Measurements from ENCODE around the gene MYRFL. TPM values are rescaled to one million over a fixed set of nuclear protein-coding genes. Genes with fewer than 3 reads are reported as not detected.

MYRFL gene
- total and polyA plus RNA-seq, 10 donors, result 0.04 to 0.44 (median 0.20) TPM; not detected in 5

GRCh38 chr12:69918287-69918686 lies 93.3 kb downstream of the MYRFL start:
- no peak for DNase-seq
- intact Hi-C loops (cut with DNase I; ENCODE audit: low total_unique reads), result no loop called here
- Histone ChIP-seq H3K9me3 (no peaks in the 10 kb centered on the region), H3K4me1 (no peaks in the 10 kb centered on the region), H3K36me3 (no peaks in the 10 kb centered on the region), H3K27ac (no peak overlapping the region), H3K27me3 (replicated peaks in 1 of 7) (no peaks in the 10 kb centered on the region), H3K4me3 (no peak overlapping the region)
- TF ChIP-seq CTCF (IDR thresholded peaks at IDR 0.05 in 8 of 11, conservative IDR thresholded peaks at IDR 0.05 in 3 of 11) (no peak), POLR2A (IDR thresholded peaks at IDR 0.05) (no peak), POLR2AphosphoS5 (IDR thresholded peaks at IDR 0.05) (no peak)
- 64 to 95% (median 92%) methylated on average over 2 of the region's 2 CpGs for WGBS, 5 donors

GRCh38 chr12:69919495-69919894 lies 94.5 kb downstream of the MYRFL start:
- Histone ChIP-seq H3K9me3 (no peaks in the 10 kb centered on the region), H3K36me3 (no peaks in the 10 kb centered on the region), H3K4me3 (no peak overlapping the region), H3K27me3 (replicated peaks in 1 of 7) (no peaks in the 10 kb centered on the region), H3K4me1 (no peaks in the 10 kb centered on the region), H3K27ac (no peak overlapping the region)
- intact Hi-C loops (cut with DNase I; ENCODE audit: low total_unique reads), result no loop called here
- TF ChIP-seq POLR2AphosphoS5 (IDR thresholded peaks at IDR 0.05) (no peak), POLR2A (IDR thresholded peaks at IDR 0.05) (no peak), CTCF (IDR thresholded peaks at IDR 0.05 in 8 of 11, conservative IDR thresholded peaks at IDR 0.05 in 3 of 11) (no peak)
- no peak for DNase-seq
- WGBS, 5 donors, result 85 to 95% (median 89%) methylated on average over 3 of the region's 3 CpGs

- Histone ChIP-seq H3K4me1 (no peaks in the 10 kb centered on the region), H3K4me3 (no peak overlapping the region), H3K27me3 (replicated peaks in 1 of 7) (no peaks in the 10 kb centered on the region), H3K36me3 (no peaks in the 10 kb centered on the region), H3K27ac (no peak overlapping the region), H3K9me3 (no peaks in the 10 kb centered on the region)
- intact Hi-C loops (cut with DNase I; ENCODE audit: low total_unique reads), result no loop called here
- TF ChIP-seq POLR2A (IDR thresholded peaks at IDR 0.05), result no peak
- TF ChIP-seq CTCF (IDR thresholded peaks at IDR 0.05 in 8 of 11, conservative IDR thresholded peaks at IDR 0.05 in 3 of 11), result no peak
- no peak for TF ChIP-seq POLR2AphosphoS5 (IDR thresholded peaks at IDR 0.05)
- no peak for DNase-seq
- 73 to 93% (median 81%) methylated on average over 4 of the region's 4 CpGs for WGBS, 5 donors
Observed at GRCh38 chr12:69921831-69922230, 96.8 kb downstream of the MYRFL start.

GRCh38 chr12:69922999-69923398 lies 98.0 kb downstream of the MYRFL start:
- no peak overlapping the region for H3K27ac ChIP-seq
- H3K4me3 ChIP-seq, result no peak overlapping the region
- DNase-seq, result no peak
- no peaks in the 10 kb centered on the region for H3K9me3 ChIP-seq
- intact Hi-C loops (cut with DNase I; ENCODE audit: low total_unique reads), result no loop called here
- H3K4me1 ChIP-seq, result peaks cover 0 to 3% (median 0%) of the 10 kb centered on the region in 6 donors
- TF ChIP-seq POLR2A (IDR thresholded peaks at IDR 0.05) (no peak), POLR2AphosphoS5 (IDR thresholded peaks at IDR 0.05) (no peak), CTCF (IDR thresholded peaks at IDR 0.05 in 8 of 11, conservative IDR thresholded peaks at IDR 0.05 in 3 of 11) (no peak)
- no peaks in the 10 kb centered on the region for H3K36me3 ChIP-seq
- H3K27me3 ChIP-seq (replicated peaks in 1 of 7), result no peaks in the 10 kb centered on the region

Data from spleen (tissue), 11 donors.